Panc1 (cell line): Measurements from ENCODE around the gene RCBTB2. TPM values are rescaled to one million over a fixed set of nuclear protein-coding genes. Genes with fewer than 3 reads are reported as not detected.

Source experiments
- ATAC-seq: fragments of 200-7000 bp; cut with Tn5 transposase; 2 replicates; pipeline ENCODE4 v1.9.1; 2020; ENCODE audit warnings: mild to moderate bottlenecking, moderate library complexity
- BruUV-seq: library from RNA; stranded (reverse); fragments of 400-500 nt; replicated peaks from 2 replicates; lab custom pipeline; 2021; lab: Mats Ljungman, UMichigan
- CTCF ChIA-PET: fragments of 300-600 bp; sonication (Branson Sonifier 250); formaldehyde crosslinking; loops from one replicate; lab custom pipeline; 2022; ENCODE audit warnings: antibody characterized with exemption; lab: Charles Lee
- POLR2A ChIA-PET: fragments of 300-600 bp; sonication (Branson Sonifier 250); formaldehyde crosslinking; loops from one replicate; lab custom pipeline; 2022; ENCODE audit warnings: antibody characterized with exemption; lab: Charles Lee
- DNase-seq: peaks from one replicate; pipeline ENCODE4 v3.0.0-alpha.2; 2010; ENCODE audit warnings: low read depth, low spot score
- H3K27ac ChIP-seq: 2 replicates; pipeline ENCODE4 v1.5.1; 2011; ENCODE audit warnings: mild to moderate bottlenecking, low read length, inconsistent platforms
- H3K27me3 ChIP-seq: fragments of 200-500 bp; sonication (Bioruptor generic); 2 replicates; pipeline ENCODE4 v1.6.0; 2014; ENCODE audit warnings: low read length, inconsistent platforms; ENCODE audit not compliant: control insufficient read depth, insufficient read depth
- H3K36me3 ChIP-seq: fragments of 200-500 bp; sonication (Bioruptor generic); 2 replicates; pipeline ENCODE4 v1.5.1; 2014; ENCODE audit warnings: inconsistent platforms, mild to moderate bottlenecking, low read length, moderate library complexity; ENCODE audit not compliant: control insufficient read depth, insufficient read depth
- H3K4me1 ChIP-seq: 2 replicates; pipeline ENCODE4 v1.5.1; 2011; ENCODE audit warnings: inconsistent platforms, mild to moderate bottlenecking, low read length, moderate library complexity; ENCODE audit not compliant: control insufficient read depth, insufficient read depth
- H3K4me3 ChIP-seq, 2 experiments: 2 replicates each; pipeline ENCODE4 v1.5.1; 2011 to 2012; ENCODE audit warnings: low read depth in 2 of 2, low read length in 2 of 2, mild to moderate bottlenecking in 2 of 2, inconsistent platforms in 1 of 2, moderate library complexity in 1 of 2
- H3K9me3 ChIP-seq: fragments of 200-500 bp; sonication (Bioruptor generic); 2 replicates; pipeline ENCODE4 v1.5.1; 2014; ENCODE audit warnings: low read depth, mild to moderate bottlenecking, inconsistent platforms, low read length, moderate library complexity; ENCODE audit not compliant: control insufficient read depth, insufficient read depth
- POLR2AphosphoS5 ChIP-seq: IDR thresholded peaks from 2 replicates; pipeline ENCODE4 v1.6.1; 2012; ENCODE audit warnings: mild to moderate bottlenecking, low read depth, low read length, moderate library complexity
- SIN3A ChIP-seq: IDR thresholded peaks from 2 replicates; pipeline ENCODE4 v1.6.1; 2012; ENCODE audit warnings: low read depth, mild to moderate bottlenecking, low read length, moderate library complexity, borderline replicate concordance; ENCODE audit not compliant: insufficient read depth
- TCF7L2 ChIP-seq: IDR thresholded peaks from 2 replicates; pipeline ENCODE4 v1.6.1; 2011; ENCODE audit warnings: mild to moderate bottlenecking, low read depth, low read length, inconsistent platforms
- in situ Hi-C: cut with HindIII; loops from 2 replicates; pipeline ENCODE4 v1.10.0; 2016; ENCODE audit warnings: low sequenced_read_pairs, low pct_unique_long_range_greater_than_20kb
- intact Hi-C: fragments of 100-400 bp; cut with micrococcal nuclease; formaldehyde crosslinking; loops from one replicate; pipeline ENCODE4 v1.10.0; 2022; ENCODE audit not compliant: unreplicated experiment
- total RNA-seq: library from RNA; stranded (reverse); gene quantifications from one replicate; pipeline ENCODE4 v1.2.1, GENCODE V29; 2021; ENCODE audit not compliant: unreplicated experiment
- TF ChIP-seq, protein P1 (sequence below), 2 experiments: IDR thresholded peaks; 2 replicates each; pipeline ENCODE4 v1.6.1; 2011 to 2012; ENCODE audit warnings: low read depth in 2 of 2, control low read depth in 1 of 2, low read length in 1 of 2, mild to moderate bottlenecking in 1 of 2, moderate library complexity in 1 of 2; ENCODE audit not compliant: insufficient read depth in 1 of 2
- TF ChIP-seq, protein P2 (sequence below): fragments of 450-650 bp; IDR thresholded peaks from 2 replicates; pipeline ENCODE4 v1.5.1; 2017; ENCODE audit warnings: mild to moderate bottlenecking

Gene RCBTB2
- total RNA-seq, 1 experiment from 2014 or later = 4.4 TPM

DNA sequence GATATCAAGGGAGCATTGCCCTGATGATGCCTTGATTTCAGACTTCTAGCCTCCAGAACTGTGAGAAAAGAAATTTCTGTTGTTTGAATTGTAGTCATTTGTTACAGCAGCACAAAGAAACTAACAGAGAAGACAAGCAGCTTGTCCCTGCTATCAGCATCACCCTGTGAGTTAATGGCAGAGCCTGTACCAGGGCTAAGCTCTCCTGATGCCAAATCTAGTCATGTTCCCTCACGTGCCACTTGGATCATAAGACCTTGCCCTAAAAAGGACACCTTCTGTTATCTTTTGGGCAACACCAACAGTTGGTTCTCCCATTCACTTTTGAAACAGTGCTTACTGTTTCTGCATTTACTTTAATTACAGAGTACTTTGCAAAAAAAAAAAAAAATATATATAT lies 14.8 kb downstream of the RCBTB2 start:
- Histone ChIP-seq H3K27ac (no peak overlapping the region), H3K9me3 (no peaks in the 10 kb centered on the region), H3K4me3 (no peak overlapping the region), H3K4me1 (no peaks in the 10 kb centered on the region), H3K36me3 (no peaks in the 10 kb centered on the region), H3K27me3 (no peaks in the 10 kb centered on the region)
- ATAC-seq = no peak
- TF ChIP-seq TCF7L2 = no peak
- TF ChIP-seq SIN3A = no peak
- TF ChIP-seq POLR2AphosphoS5 = no peak
- TF ChIP-seq, protein P1, sequence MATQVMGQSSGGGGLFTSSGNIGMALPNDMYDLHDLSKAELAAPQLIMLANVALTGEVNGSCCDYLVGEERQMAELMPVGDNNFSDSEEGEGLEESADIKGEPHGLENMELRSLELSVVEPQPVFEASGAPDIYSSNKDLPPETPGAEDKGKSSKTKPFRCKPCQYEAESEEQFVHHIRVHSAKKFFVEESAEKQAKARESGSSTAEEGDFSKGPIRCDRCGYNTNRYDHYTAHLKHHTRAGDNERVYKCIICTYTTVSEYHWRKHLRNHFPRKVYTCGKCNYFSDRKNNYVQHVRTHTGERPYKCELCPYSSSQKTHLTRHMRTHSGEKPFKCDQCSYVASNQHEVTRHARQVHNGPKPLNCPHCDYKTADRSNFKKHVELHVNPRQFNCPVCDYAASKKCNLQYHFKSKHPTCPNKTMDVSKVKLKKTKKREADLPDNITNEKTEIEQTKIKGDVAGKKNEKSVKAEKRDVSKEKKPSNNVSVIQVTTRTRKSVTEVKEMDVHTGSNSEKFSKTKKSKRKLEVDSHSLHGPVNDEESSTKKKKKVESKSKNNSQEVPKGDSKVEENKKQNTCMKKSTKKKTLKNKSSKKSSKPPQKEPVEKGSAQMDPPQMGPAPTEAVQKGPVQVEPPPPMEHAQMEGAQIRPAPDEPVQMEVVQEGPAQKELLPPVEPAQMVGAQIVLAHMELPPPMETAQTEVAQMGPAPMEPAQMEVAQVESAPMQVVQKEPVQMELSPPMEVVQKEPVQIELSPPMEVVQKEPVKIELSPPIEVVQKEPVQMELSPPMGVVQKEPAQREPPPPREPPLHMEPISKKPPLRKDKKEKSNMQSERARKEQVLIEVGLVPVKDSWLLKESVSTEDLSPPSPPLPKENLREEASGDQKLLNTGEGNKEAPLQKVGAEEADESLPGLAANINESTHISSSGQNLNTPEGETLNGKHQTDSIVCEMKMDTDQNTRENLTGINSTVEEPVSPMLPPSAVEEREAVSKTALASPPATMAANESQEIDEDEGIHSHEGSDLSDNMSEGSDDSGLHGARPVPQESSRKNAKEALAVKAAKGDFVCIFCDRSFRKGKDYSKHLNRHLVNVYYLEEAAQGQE (IDR thresholded peaks at IDR 0.05; ENCODE audit: insufficient read depth in 1 of 2, low read depth in 2 of 2, low read length in 1 of 2) = no peak
- TF ChIP-seq, protein P2, sequence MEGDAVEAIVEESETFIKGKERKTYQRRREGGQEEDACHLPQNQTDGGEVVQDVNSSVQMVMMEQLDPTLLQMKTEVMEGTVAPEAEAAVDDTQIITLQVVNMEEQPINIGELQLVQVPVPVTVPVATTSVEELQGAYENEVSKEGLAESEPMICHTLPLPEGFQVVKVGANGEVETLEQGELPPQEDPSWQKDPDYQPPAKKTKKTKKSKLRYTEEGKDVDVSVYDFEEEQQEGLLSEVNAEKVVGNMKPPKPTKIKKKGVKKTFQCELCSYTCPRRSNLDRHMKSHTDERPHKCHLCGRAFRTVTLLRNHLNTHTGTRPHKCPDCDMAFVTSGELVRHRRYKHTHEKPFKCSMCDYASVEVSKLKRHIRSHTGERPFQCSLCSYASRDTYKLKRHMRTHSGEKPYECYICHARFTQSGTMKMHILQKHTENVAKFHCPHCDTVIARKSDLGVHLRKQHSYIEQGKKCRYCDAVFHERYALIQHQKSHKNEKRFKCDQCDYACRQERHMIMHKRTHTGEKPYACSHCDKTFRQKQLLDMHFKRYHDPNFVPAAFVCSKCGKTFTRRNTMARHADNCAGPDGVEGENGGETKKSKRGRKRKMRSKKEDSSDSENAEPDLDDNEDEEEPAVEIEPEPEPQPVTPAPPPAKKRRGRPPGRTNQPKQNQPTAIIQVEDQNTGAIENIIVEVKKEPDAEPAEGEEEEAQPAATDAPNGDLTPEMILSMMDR = no peak
- ChIA-PET CTCF (no interaction called here), POLR2A (no interaction called here)
- in situ Hi-C loops (no loop called here), intact Hi-C loops (loop anchor here (10.0 kb wide), 1 partner anchor 63 kb away; no protein-coding TSS in a partner anchor)
- DNase-seq = no peak
- no TSS peak for BruUV-seq

DNA sequence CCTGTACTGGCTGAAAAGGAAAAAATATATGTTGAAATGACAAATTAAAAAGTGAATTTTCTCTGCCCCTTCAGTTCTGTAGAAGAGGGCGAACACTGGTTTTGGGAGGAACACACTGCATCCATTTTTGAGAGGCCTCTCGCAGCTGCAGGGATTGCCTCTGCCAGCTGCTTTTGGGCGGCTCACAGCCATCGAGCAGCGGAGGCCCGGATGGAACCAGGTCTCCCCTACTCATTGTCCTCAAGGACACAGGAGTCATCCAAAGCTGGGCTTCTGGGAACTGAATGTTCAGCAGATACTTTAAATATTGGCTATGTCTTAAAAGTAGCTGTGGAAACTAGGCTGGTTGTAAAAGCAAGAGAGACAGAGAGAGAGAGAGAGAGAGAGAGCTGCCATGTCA lies 17.1 kb downstream of the RCBTB2 start:
- POLR2A ChIA-PET = no interaction called here

More for the DNA sequence above, 17.1 kb downstream of the RCBTB2 start:
- in situ Hi-C loops = no loop called here
- DNase-seq (no peak), ATAC-seq (no peak)
- H3K27ac ChIP-seq = no peak overlapping the region
- no peaks in the 10 kb centered on the region for H3K36me3 ChIP-seq
- BruUV-seq = no TSS peak
- TF ChIP-seq, protein P2 = no peak
- no peak for TF ChIP-seq POLR2AphosphoS5
- TF ChIP-seq TCF7L2 = no peak
- TF ChIP-seq, protein P1 (IDR thresholded peaks at IDR 0.05; ENCODE audit: insufficient read depth in 1 of 2, low read depth in 2 of 2, low read length in 1 of 2) = no peak
- no peak for TF ChIP-seq SIN3A
- H3K4me3 ChIP-seq = no peak overlapping the region
- H3K4me1 ChIP-seq = no peaks in the 10 kb centered on the region
- H3K9me3 ChIP-seq = no peaks in the 10 kb centered on the region
- no peaks in the 10 kb centered on the region for H3K27me3 ChIP-seq
- CTCF ChIA-PET = no interaction called here
- intact Hi-C loops = loop anchor here (10.0 kb wide), 1 partner anchor 61 kb away; no protein-coding TSS in a partner anchor
